HPDE6-E6E7 (cell line): ENCODE measurements around the gene RASSF4.

ENCODE experiments used
- DNase-seq: peaks from one replicate; pipeline ENCODE4 v3.0.0; 2011; ENCODE audit warnings: missing footprints; ENCODE audit errors: extremely low spot score

Gene RASSF4

GRCh38 chr10:44948642-44949041 lies 11.0 kb upstream of the RASSF4 start:
- no peak for DNase-seq

DNA sequence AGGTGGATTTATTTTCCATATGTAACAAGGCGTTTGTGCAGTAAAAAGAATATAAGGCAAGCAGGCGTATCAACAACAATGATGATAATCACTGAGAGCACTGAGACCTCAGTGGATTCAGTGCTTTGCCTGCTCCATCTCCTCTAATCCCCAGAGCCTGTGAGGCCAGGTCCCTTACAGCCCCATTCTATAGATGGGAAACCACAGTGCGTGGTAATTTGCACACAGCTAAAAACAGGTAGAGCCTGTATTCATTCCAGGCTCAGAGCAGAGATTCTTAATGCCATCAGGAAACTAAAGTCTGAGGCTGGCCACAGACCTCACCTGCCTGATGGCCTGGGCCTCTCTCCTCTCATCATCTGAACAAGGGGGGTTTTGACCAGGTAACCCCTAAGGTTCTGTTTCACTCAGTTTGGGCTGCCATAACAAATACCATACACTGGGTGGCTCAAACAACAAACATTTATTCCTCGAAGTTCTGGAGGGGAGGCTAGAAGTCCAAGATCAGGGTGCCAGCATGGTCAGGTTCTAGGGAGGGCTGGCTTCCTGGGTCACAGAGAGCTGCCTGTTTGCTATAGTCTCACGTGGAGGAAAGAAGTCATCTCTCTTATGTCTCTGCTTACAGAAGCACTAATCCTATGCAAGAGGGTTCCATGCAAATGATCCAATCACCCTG lies 10.3 kb upstream of the RASSF4 start:
- DNase-seq: no peak

DNA sequence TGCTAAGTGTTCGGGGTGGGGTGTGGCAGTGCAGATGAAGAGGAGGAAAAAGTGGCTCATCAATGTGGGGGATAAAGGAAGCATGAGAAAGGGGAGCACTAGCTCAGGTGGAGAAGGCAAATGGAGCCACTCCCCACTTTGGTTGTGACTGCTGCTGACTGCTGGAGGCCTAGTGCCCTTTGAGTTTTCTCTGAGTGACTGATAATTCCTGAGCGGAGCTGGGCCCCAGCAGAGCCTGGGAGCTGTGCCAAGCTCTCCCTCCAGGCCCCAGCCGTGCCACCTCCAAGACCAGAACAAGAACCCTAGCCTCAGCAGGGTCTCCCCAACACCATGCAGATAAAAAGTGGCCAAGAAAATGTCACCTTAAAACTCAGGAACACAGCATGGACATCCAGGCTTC lies 9.7 kb upstream of the RASSF4 start:
- no peak for DNase-seq

GRCh38 chr10:44950326-44951225 lies 9.0 kb upstream of the RASSF4 start:
- DNase-seq: no peak

GRCh38 chr10:44951576-44952226 lies 7.9 kb upstream of the RASSF4 start:
- DNase-seq: no peak

- no peak for DNase-seq
Observed at GRCh38 chr10:44952779-44953231, 6.8 kb upstream of the RASSF4 start.

DNA sequence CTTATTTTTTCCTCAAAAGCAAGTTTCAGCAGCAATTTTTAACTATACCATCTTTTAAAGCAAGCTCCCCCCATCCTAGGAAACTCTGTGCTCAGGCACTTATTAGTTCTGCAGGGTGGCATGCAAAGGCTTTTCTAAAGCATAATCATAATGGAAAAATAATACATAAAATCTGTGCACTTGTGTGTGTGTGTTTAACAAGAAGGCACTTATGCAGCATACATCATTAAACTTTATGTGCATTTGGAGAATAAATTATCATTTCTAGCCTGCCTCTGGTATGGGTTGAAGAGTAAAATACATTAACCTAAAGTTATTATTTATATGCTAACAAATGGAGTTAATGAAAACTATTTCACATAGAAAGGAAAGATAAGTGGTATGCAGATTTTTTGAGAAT lies 5.6 kb upstream of the RASSF4 start:
- DNase-seq: no peak

- DNase-seq: no peak
Observed at GRCh38 chr10:44954962-44955361, 4.6 kb upstream of the RASSF4 start.

GRCh38 chr10:44955413-44956070 lies 4.1 kb upstream of the RASSF4 start:
- DNase-seq: no peak

DNA sequence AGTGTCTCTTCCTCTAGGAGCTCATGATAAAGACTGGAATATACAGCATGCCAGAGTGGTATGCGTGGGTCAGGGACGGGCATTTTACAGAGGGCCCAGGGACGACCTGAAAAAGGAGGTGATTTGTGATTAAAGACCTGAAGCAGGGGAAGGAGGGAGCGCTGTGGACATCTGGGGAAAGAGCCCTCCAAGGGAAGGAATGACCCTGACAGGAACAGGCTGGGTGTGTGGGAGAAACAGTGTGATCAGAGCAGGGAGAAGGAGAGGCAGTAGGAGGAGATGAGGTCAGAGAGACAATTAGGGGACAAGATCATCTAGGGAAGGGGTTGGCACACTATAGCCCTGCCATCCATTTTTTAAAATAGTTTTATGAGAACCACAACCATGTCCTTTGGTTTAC lies 3.4 kb upstream of the RASSF4 start:
- no peak for DNase-seq

GRCh38 chr10:44956717-44957706 lies 2.6 kb upstream of the RASSF4 start:
- DNase-seq: no peak

GRCh38 chr10:44958196-44958897 lies 1.3 kb upstream of the RASSF4 start:
- no peak for DNase-seq

- DNase-seq: no peak
Observed at GRCh38 chr10:44958898-44959246, 730 bp upstream of the RASSF4 start.

DNA sequence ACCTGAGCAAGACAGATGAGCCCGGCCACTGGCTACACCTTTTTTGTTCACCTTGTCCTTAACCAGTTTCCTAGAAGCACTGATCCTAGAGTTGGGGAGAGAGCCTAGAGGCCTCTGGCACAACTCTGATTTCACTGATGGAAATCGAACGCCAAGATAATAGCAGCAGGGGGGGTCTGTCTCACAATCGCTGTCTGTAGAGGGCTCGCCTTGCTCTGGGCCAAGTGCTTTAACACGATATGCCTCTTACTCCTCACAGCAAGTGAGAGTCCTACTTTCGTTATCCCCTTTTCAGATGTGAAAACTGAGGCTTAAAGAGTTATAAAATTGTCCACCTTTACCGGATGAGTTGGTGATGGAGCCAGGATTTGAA lies 472 bp downstream of the RASSF4 start:
- DNase-seq: no peak

- DNase-seq: no peak
Observed at GRCh38 chr10:44960482-44961229, 1.1 kb downstream of the RASSF4 start.

GRCh38 chr10:44961230-44961571 lies 1.6 kb downstream of the RASSF4 start:
- no peak for DNase-seq

DNA sequence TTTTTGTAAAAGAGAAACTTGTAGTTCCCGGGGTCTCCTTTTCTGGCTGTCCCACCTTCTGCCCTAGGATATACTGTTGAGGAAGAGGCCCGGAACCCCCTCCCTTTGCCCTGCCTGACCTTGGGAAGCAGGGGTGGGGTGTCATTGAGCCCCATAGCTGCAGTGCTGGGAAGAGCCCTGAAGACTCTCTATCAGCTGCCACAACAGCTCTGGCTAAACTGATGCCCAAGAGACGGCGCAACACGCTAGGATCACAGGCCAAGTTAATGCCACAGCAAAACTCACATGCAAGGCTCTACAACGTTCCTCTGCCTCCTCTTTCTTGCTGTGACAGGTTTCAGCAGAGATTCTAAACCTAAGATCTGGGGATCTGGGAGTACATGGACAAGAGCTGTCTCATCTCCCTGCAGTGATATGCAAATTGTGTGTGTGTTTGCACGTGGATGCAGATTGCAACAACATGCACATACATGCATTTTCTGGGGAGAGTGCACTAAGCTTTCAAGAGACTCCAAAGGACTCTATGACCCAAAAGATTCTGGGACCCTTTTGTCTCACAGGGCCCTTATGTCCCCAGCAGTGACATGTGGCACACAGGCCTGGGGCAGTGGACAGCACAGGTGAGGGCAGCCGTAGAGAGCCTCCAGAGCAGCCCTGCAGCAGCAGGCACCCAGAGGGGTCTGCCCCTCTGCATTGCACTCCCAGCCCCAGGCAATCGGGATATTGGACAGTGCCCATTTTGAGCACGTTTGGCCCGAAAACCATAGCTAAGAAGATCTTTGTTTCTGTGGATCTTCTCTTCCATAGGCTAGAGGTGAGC lies 2.5 kb downstream of the RASSF4 start:
- DNase-seq: no peak

DNA sequence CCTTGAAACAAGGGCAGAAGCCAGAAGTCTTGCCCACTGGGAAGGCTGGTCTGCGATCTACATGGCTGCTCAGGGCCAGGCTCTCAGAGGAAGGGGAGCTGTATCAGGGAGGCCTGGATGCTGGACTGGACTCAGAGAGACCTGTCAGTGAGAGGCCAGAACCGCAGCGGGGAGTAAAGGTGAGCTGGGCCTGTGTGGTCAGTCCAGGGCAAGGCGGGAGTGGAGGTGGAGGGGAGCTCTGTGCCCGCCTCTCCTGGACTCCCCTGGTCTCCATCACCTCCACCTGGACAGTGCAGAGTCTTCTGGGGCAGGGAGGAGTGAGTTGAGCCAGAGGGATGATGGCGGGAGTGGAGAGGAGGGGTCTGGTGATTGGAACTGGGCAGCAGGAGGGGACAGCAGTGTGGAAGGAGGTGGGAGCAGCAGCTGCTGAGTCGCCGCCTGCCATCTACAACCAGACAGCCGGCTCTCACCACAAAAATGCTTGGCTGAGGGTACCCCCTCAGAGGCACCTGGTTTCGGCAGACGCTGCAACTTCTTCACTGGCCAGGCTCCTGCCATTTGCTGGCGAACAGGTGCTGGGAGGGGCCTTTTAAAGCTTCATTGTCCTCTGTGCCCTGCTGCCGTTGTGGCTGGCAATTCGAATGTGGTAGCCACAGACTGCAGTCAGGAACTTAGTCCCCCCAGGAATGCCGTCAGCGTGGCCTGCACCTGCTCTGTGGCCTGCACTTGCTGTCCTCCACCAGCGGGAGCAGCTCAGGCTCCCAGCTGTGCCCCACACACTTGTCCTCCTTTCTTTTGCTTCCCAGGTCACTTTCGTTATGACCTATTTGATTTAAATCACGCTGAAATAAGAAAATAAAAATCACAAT lies 3.5 kb downstream of the RASSF4 start:
- no peak for DNase-seq
